NCI-H146 treated with DMSO at 0.1 percent for 48 hours (cell line): ENCODE data around the gene NDST1.

ENCODE experiments used
- DNase-seq: peaks from one replicate; lab custom pipeline; 2025; ENCODE audit not compliant: unreplicated experiment; lab: John Stamatoyannopoulos, UW

Gene NDST1

DNA sequence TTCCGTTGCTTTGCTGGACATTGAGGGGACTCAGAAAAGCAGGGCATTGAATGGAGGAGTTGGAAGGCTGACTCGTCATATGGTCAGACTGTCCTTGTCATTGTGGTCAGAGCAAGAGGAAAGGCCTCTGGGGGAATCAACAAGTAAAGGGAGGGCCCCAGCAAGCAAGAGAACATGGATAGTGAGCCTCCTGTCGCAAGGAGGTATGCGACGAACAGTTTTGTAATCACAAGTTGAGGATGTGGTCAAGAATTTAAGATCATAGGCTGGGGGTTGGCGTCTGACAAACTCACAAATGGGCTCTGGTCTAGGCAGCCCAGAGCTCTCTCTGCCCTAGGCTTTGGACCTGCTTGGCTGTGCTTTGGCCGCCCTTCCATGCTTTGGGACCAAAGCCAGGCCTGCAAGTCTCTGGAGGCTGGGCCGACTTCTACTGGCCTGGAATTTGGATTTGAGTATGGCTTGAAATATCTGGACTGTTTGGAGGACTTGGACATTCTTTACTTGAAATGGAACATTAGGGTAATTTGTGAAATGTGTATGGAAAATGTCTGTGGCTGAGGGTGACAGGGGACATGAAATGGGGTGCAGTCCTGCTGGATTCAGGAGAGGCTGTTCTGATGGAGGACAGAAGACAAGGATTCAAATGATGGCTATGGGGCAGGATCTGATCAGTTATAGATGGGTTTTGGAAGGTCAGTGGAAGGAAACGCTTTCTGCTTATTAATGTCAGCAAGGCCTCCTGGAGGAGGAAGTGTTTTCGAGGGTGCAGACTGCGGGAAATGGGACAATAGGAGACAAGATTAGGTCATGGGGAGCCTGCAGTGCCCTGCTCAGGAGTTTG lies 19.2 kb upstream of the NDST1 start:
- no peak for DNase-seq

DNA sequence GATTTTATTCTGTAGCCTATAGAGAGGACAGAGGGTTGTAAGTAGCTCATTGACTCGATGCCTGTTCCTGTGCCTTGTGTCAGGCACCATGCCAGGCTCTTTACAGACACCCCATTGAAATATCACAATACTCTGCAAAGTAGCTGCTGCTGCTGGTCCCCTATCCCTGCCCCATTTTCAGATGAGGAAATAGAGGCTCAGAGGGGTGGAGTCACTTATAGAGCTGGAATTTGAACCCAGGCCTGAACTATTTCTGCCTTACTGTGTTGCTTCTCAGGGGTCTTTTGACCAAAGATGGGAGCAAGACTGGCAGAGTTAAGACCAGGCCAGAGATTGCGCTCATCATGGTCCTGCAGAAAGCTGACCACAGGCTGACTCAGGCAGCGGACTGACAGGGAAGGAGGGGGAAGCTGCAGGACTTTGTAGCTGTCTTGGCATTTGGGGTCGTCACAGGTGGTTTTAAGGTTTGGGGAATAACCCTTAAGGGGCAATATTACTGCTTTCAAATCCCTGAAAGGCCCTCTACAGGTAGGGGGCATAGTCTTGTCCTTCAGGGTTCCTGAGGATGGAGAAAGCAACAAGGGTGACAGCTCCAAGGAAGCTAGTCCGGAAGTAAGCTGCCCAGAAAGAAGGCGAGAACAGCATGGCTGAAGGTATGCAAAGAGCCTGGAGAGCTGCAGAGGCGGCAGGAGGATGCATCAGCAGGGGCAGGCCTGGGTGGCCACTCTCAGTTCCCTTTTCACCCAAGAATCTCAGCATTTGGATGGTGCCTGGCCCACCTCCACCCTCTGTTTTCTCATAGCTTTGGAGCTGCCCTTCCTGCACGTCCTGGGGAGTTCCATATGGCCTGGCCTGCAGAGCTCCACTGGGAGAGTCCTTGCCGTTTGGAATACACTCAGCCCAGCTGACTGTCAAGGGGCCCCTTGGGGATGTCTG lies 18.3 kb upstream of the NDST1 start:
- no peak for DNase-seq

DNA sequence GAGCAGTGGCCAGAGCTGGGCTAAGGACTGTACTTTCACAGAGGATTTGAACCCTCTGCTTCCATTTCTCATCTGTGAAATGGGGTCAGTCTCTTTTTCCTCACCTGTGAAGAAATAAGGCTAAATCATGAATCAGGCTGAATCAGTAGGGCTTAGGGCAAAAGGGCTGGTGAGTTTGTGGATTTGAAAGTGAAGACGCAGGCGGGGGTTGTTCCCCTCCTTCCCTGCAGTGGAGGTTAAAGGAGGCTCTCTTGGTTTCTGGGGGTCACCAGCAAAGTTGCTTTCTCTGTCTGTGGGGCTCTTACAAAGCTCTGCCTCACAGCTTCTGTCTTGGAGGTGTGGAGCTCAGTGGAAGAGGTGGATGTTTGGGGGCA lies 17.6 kb upstream of the NDST1 start:
- DNase-seq = no peak

- no peak for DNase-seq
These were observed 17.2 kb upstream of the NDST1 start for GRCh38 chr5:150490754-150491153.

GRCh38 chr5:150491876-150492275 lies 16.1 kb upstream of the NDST1 start:
- DNase-seq = peak; percentile 41

GRCh38 chr5:150492621-150493020 lies 15.3 kb upstream of the NDST1 start:
- no peak for DNase-seq

DNA sequence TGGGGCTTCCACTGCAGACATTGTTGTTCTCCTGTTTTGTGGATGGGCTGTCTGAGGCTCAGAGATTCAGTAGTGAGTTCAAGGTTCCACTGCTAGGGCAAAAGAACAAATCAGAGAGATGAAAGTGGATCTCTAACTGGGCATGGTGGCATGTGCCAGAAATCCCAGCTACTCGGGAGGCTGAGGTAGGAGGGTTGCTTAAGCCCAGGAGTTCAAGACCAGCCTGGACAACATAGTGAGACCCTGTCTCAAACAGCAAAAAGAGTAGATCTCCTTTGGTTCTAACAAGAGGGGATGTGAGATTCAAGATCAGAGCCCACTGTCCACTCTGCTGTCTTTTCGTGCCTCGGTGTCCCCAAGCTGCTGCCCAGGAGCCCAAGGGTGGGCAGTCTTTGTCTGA lies 11.8 kb upstream of the NDST1 start:
- DNase-seq = no peak

- DNase-seq = no peak
These were observed 11.4 kb upstream of the NDST1 start for GRCh38 chr5:150496534-150496933.

- DNase-seq = no peak
These were observed 10.5 kb upstream of the NDST1 start for GRCh38 chr5:150497274-150497988.

GRCh38 chr5:150497989-150498317 lies 10.0 kb upstream of the NDST1 start:
- DNase-seq = no peak

DNA sequence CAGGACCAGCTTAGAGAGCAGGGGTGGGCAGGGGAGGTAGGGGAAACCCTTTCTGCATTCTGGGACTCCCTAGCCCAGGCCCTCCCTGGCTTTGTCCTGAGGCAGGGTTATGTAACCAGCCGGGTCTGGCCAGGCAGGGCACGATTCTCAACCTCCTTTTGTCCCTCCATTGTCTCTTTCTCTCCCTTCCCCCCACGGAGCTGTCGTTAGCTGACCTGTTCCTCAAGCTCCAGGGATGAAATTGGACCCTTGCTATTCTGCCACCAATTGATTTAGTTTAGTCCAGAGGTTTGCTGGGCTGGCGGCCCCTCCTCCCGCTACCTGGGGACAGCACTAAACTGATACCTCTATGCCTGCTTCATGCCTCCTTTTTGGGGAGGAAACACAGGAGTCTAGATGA lies 9.4 kb upstream of the NDST1 start:
- peak; percentile 16 for DNase-seq

GRCh38 chr5:150498971-150499370 lies 9.0 kb upstream of the NDST1 start:
- no peak for DNase-seq

- peak; percentile 19 for DNase-seq
These were observed 8.4 kb upstream of the NDST1 start for GRCh38 chr5:150499437-150499956.

GRCh38 chr5:150500328-150500841 lies 7.5 kb upstream of the NDST1 start:
- no peak for DNase-seq

DNA sequence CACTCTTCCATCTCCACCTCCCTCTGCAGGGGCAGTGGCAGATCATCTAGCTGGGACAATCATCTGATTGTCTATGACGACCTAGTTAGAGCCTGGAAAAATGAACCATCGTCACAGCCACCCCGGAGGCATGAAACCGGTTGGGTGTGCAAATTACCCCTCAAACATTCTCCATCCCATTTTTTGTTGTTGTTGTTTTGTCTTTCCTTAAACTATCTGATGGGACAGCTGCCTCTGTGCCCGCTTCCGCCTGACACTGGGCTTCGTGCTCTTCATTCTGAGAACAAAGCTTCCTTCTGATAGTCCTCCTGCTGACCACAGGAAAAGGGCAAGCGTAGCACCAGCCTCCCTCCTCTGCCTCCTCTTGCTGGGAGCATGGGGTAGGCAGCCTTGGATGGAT lies 7.0 kb upstream of the NDST1 start:
- no peak for DNase-seq

DNA sequence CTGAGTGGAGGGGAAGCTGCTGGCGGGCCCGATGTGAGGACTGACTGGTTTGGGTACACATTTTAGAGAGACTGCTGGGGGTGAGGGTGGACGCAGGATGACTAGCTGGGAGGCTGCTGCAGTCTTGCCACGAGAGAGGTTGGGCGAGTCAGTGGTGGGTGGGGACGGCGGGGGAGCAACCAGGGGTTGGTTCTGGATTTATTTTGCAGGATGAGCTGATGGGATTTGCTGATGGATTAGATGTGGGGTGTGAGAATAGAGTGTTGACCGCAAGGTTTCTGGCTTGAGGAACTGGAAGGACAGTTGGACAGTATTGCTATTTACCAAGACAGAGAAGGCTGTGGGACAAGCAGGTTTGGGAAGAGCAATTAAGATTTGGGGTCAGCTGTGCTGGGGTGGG lies 5.8 kb upstream of the NDST1 start:
- no peak for DNase-seq

GRCh38 chr5:150502847-150503246 lies 5.1 kb upstream of the NDST1 start:
- no peak for DNase-seq

GRCh38 chr5:150503386-150503785 lies 4.5 kb upstream of the NDST1 start:
- no peak for DNase-seq

DNA sequence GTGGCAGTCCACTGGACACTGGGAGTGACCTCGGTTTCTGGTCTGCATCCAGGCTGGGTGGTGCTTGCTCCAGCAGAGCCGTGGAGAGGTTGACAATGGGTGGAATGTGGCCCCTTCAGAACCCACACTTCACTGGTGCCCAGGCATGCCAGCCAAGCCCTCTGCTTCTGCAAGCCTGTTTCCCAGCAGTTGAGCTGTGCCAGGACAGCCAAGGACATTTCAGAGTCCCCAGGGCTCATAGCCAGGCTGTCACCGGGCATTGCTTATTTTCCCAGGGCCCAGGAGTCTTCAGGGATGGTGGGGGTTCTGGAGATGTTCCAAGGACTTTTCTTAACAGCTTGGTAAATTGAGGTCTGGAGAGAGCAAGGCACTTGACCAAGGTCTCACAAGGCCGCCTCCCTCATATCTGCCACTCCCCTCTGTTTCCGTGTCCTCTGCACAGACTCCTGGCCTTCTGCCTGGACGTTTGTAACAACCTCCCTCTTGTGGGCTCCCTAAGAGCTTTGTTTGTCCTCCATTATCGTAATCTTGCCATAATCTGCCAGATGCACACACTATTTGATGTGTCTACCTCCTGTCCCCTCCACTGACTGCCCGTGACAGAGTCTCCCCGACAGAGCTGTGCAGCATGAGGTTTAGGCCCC lies 3.8 kb upstream of the NDST1 start:
- peak; percentile 14 for DNase-seq

DNA sequence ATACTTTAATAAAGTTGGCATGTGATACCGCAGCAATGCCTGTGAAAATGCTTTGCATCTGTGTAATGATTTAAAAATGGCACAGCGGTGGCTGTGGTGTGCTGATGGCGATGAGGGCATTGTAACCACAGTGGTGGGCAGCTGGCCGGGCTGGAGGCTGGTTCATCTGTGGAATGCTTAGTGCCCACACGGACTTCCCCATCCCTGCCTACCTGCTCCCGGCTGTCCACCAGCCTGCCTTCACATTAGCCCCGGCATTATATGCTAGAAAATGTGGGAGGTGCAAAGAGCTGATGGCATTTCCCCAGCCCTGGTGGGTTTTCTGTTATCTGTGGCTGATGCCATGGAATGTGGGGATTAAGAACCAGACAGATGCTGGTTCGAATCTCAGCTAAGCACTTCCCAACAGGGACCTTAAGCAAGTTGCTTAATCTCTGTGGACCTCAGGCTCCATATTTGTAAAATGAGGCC lies 2.9 kb upstream of the NDST1 start:
- DNase-seq = no peak

DNA sequence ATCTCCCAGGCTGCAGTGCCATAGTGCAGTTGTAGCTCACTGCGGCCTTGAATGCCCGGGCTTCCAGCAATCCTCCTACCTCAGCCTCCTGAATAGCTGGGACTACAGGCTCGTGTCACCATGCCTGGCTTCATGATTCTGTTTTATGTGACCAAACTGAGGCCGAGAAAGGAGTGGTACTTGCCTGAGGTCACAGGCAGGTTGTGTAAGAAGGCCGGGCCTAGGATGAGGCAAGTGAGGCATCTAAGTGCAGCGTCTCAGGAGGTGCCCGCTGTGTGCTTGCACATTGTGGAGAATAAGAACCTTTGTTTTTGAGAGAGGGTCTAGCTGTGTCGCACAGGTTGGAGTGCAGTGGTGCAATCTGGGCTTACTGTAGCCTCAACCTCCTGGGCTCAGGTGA lies 2.1 kb upstream of the NDST1 start:
- DNase-seq = no peak
